ENCODE measurements around the gene DOCK3.
"Not testable (repeated sequence)": the region's sequence is repeated elsewhere in the genome, so short reads cannot be mapped to it uniquely, and the experiment has no call there.

Gene DOCK3

GRCh38 chr3:50672656-50673055, 2.1 kb upstream of the DOCK3 start:
- DNase-seq (ENCODE audit: insufficient read length, low spot score) (no peak), FAIRE-seq (no peak)
- TF ChIP-seq POLR2A (IDR thresholded peaks at IDR 0.05; ENCODE audit: low read depth, low read length) (no peak), PAX5 (IDR thresholded peaks at IDR 0.05; ENCODE audit: insufficient read depth, low read length, severe bottlenecking) (no peak), SPI1 (IDR thresholded peaks at IDR 0.05; ENCODE audit: low read depth, low read length) (no peak), POU2F2 (IDR thresholded peaks at IDR 0.05; ENCODE audit: low read depth, low read length) (no peak), POLR2AphosphoS5 (IDR thresholded peaks at IDR 0.05; ENCODE audit: low read depth, low read length) (no peak), TAF1 (IDR thresholded peaks at IDR 0.05; ENCODE audit: low read depth, low read length) (no peak)

GRCh38 chr3:50673931-50674330, 796 bp upstream of the DOCK3 start:
- no peak for FAIRE-seq
- TF ChIP-seq POLR2AphosphoS5 (IDR thresholded peaks at IDR 0.05; ENCODE audit: low read depth, low read length) (no peak), SPI1 (IDR thresholded peaks at IDR 0.05; ENCODE audit: low read depth, low read length) (no peak), POLR2A (IDR thresholded peaks at IDR 0.05; ENCODE audit: low read depth, low read length) (no peak), TAF1 (IDR thresholded peaks at IDR 0.05; ENCODE audit: low read depth, low read length) (no peak), POU2F2 (IDR thresholded peaks at IDR 0.05; ENCODE audit: low read depth, low read length) (no peak), PAX5 (IDR thresholded peaks at IDR 0.05; ENCODE audit: insufficient read depth, low read length, severe bottlenecking) (no peak)
- no peak for DNase-seq (ENCODE audit: insufficient read length, low spot score)

GRCh38 chr3:50675179-50676030, 678 bp downstream of the DOCK3 start:
- FAIRE-seq, result no peak
- no peak for TF ChIP-seq POU2F2 (IDR thresholded peaks at IDR 0.05; ENCODE audit: low read depth, low read length)
- TF ChIP-seq POLR2AphosphoS5 (IDR thresholded peaks at IDR 0.05; ENCODE audit: low read depth, low read length), result no peak
- no peak for TF ChIP-seq SPI1 (IDR thresholded peaks at IDR 0.05; ENCODE audit: low read depth, low read length)
- no peak for TF ChIP-seq PAX5 (IDR thresholded peaks at IDR 0.05; ENCODE audit: insufficient read depth, low read length, severe bottlenecking)
- TF ChIP-seq TAF1 (IDR thresholded peaks at IDR 0.05; ENCODE audit: low read depth, low read length), result no peak
- TF ChIP-seq POLR2A (IDR thresholded peaks at IDR 0.05; ENCODE audit: low read depth, low read length), result no peak
- DNase-seq (ENCODE audit: insufficient read length, low spot score), result no peak

GRCh38 chr3:50676031-50676705, 1.4 kb downstream of the DOCK3 start:
- DNase-seq (ENCODE audit: insufficient read length, low spot score) (no peak), FAIRE-seq (no peak)
- TF ChIP-seq POLR2AphosphoS5 (IDR thresholded peaks at IDR 0.05; ENCODE audit: low read depth, low read length), result no peak
- no peak for TF ChIP-seq PAX5 (IDR thresholded peaks at IDR 0.05; ENCODE audit: insufficient read depth, low read length, severe bottlenecking)
- no peak for TF ChIP-seq POU2F2 (IDR thresholded peaks at IDR 0.05; ENCODE audit: low read depth, low read length)
- no peak for TF ChIP-seq SPI1 (IDR thresholded peaks at IDR 0.05; ENCODE audit: low read depth, low read length)
- TF ChIP-seq TAF1 (IDR thresholded peaks at IDR 0.05; ENCODE audit: low read depth, low read length), result no peak
- no peak for TF ChIP-seq POLR2A (IDR thresholded peaks at IDR 0.05; ENCODE audit: low read depth, low read length)

- TF ChIP-seq POLR2AphosphoS5 (IDR thresholded peaks at IDR 0.05; ENCODE audit: low read depth, low read length), result no peak
- FAIRE-seq, result no peak
- DNase-seq (ENCODE audit: insufficient read length, low spot score), result no peak
Measured at GRCh38 chr3:50687127-50687751, 12.5 kb downstream of the DOCK3 start.

- TF ChIP-seq SPI1 (IDR thresholded peaks at IDR 0.05; ENCODE audit: low read depth, low read length) (no peak), PAX5 (IDR thresholded peaks at IDR 0.05; ENCODE audit: insufficient read depth, low read length, severe bottlenecking) (no peak), TAF1 (IDR thresholded peaks at IDR 0.05; ENCODE audit: low read depth, low read length) (no peak), POLR2AphosphoS5 (IDR thresholded peaks at IDR 0.05; ENCODE audit: low read depth, low read length) (no peak), POU2F2 (IDR thresholded peaks at IDR 0.05; ENCODE audit: low read depth, low read length) (no peak), POLR2A (IDR thresholded peaks at IDR 0.05; ENCODE audit: low read depth, low read length) (no peak)
- DNase-seq (ENCODE audit: insufficient read length, low spot score) (no peak), FAIRE-seq (no peak)
Measured at GRCh38 chr3:50687916-50688315, 13.2 kb downstream of the DOCK3 start.

DNA sequence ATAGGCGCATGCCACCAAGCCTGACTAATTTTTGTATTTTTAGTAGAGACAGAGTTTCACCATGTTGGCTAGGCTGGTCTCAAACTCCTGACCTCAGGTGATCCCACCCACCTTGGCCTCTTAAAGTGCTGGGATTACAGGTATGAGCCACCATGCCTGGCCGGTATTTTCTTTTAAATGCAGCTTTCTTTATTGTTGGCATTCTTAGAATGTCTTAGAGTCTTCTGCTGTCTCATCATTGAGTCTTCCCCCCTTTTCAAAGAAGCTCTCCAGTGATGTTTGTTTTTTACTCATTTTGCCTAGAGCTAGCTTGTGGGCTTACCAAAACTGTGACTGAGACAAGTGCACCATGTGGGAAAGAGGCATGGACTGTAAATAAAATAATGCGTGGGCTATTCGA, 13.9 kb downstream of the DOCK3 start:
- not testable (repeated sequence) for DNase-seq (ENCODE audit: insufficient read length, low spot score); FAIRE-seq

- FAIRE-seq, result no peak
Measured at GRCh38 chr3:50689558-50689957, 14.8 kb downstream of the DOCK3 start.

GRCh38 chr3:50695031-50695430, 20.3 kb downstream of the DOCK3 start:
- DNase-seq (ENCODE audit: insufficient read length, low spot score), result no peak
- no peak for FAIRE-seq
- no peak for TF ChIP-seq POU2F2 (IDR thresholded peaks at IDR 0.05; ENCODE audit: low read depth, low read length)
- TF ChIP-seq SPI1 (IDR thresholded peaks at IDR 0.05; ENCODE audit: low read depth, low read length), result no peak
- no peak for TF ChIP-seq POLR2A (IDR thresholded peaks at IDR 0.05; ENCODE audit: low read depth, low read length)
- no peak for TF ChIP-seq POLR2AphosphoS5 (IDR thresholded peaks at IDR 0.05; ENCODE audit: low read depth, low read length)
- no peak for TF ChIP-seq TAF1 (IDR thresholded peaks at IDR 0.05; ENCODE audit: low read depth, low read length)
- TF ChIP-seq PAX5 (IDR thresholded peaks at IDR 0.05; ENCODE audit: insufficient read depth, low read length, severe bottlenecking), result no peak

More at GRCh38 chr3:50689558-50689957, 14.8 kb downstream of the DOCK3 start:
- no peak for DNase-seq (ENCODE audit: insufficient read length, low spot score)
- TF ChIP-seq POU2F2 (IDR thresholded peaks at IDR 0.05; ENCODE audit: low read depth, low read length) (no peak), PAX5 (IDR thresholded peaks at IDR 0.05; ENCODE audit: insufficient read depth, low read length, severe bottlenecking) (no peak), SPI1 (IDR thresholded peaks at IDR 0.05; ENCODE audit: low read depth, low read length) (no peak), TAF1 (IDR thresholded peaks at IDR 0.05; ENCODE audit: low read depth, low read length) (no peak), POLR2A (IDR thresholded peaks at IDR 0.05; ENCODE audit: low read depth, low read length) (no peak), POLR2AphosphoS5 (IDR thresholded peaks at IDR 0.05; ENCODE audit: low read depth, low read length) (no peak)

Data from GM12891 (cell line).